Natural killer cell (primary cell): ENCODE results near the gene BTBD3. TPM values are rescaled to one million over a fixed set of nuclear protein-coding genes. Genes with fewer than 3 reads are reported as not detected.
A peak's percentile ranks its signal among the peaks of the same experiment; 100 is the strongest.

Experiments
- ATAC-seq, 3 donors: fragments of 150-1000 bp in 2 of 3; fragments of 200-7000 bp in 1 of 3; cut with Tn5 transposase; 1 replicate in 1 of 3; 2 replicates in 2 of 3; pipeline ENCODE4 v1.10.0; 2021; ENCODE audit warnings: mild to moderate bottlenecking in 2 of 3, moderate library complexity in 2 of 3
- DNase-seq, 2 donors: peaks; one replicate each; pipeline versions ENCODE4 v3.0.0 to v3.0.0-alpha.2; 2013 to 2021; ENCODE audit warnings: mixed read lengths in 1 of 2
- H3K27ac ChIP-seq: one replicate; pipeline ENCODE4 v1.5.1; 2013; ENCODE audit warnings: mild to moderate bottlenecking, low read length
- H3K27me3 ChIP-seq: one replicate; pipeline ENCODE4 v1.6.1; 2013; ENCODE audit warnings: low read length; ENCODE audit not compliant: control insufficient read depth, insufficient read depth
- H3K36me3 ChIP-seq: one replicate; pipeline ENCODE4 v1.6.1; 2013; ENCODE audit warnings: low read length; ENCODE audit not compliant: control insufficient read depth, insufficient read depth
- H3K4me1 ChIP-seq: one replicate; pipeline ENCODE4 v1.6.1; 2013; ENCODE audit warnings: low read length; ENCODE audit not compliant: control insufficient read depth, insufficient read depth
- H3K4me3 ChIP-seq: one replicate; pipeline ENCODE4 v1.5.1; 2013; ENCODE audit warnings: low read length
- H3K9me3 ChIP-seq: one replicate; pipeline ENCODE4 v1.6.1; 2013; ENCODE audit warnings: low read length; ENCODE audit not compliant: control insufficient read depth, insufficient read depth
- H3K27ac Mint-ChIP-seq, 2 donors: one replicate each; pipeline ENCODE4 v1.8.0; 2022; ENCODE audit warnings: mild to moderate bottlenecking in 2 of 2, mixed read lengths in 2 of 2, moderate library complexity in 1 of 2
- H3K27me3 Mint-ChIP-seq, 2 donors: one replicate each; pipeline ENCODE4 v1.8.0; 2022; ENCODE audit warnings: low read depth in 2 of 2, mixed read lengths in 2 of 2
- H3K36me3 Mint-ChIP-seq: one replicate; pipeline ENCODE4 v1.8.0; 2022; ENCODE audit warnings: mixed read lengths
- H3K4me1 Mint-ChIP-seq, 2 donors: one replicate each; pipeline ENCODE4 v1.8.0; 2022; ENCODE audit warnings: mixed read lengths in 2 of 2
- H3K4me3 Mint-ChIP-seq: one replicate; pipeline ENCODE4 v1.8.0; 2022; ENCODE audit warnings: mild to moderate bottlenecking, moderate library complexity, mixed read lengths
- H3K9me3 Mint-ChIP-seq, 2 donors: one replicate each; pipeline ENCODE4 v1.8.0; 2022; ENCODE audit warnings: mixed read lengths in 2 of 2
- WGBS: methylation state at CpG from one replicate; pipeline ENCODE4 v1.1.7; 2013; ENCODE audit warnings: missing lambda C conversion rate; ENCODE audit not compliant: insufficient coverage; 5-methylcytosine and 5-hydroxymethylcytosine counted together
- intact Hi-C: fragments of 100-400 bp; cut with micrococcal nuclease; formaldehyde crosslinking; loops from one replicate; pipeline ENCODE4 v1.14.2; 2022
- total RNA-seq, 4 donors: library from RNA; stranded (reverse); fragments of 120-200 nt in 1 of 4; gene quantifications; one replicate each; pipeline versions ENCODE4 v1.2.3 to v1.2.4, GENCODE V29; 2013 to 2022
- TF ChIP-seq, protein P1 (sequence below): fragments of 200-600 bp; IDR thresholded peaks from one replicate; pipeline ENCODE4 v1.8.0; 2022; ENCODE audit warnings: antibody characterized with exemption

The BTBD3 gene
- total RNA-seq, 3 donors from 2014 or later (not counting 1 experiment from before 2014, with no cell fraction given) = 2.2 to 5.3 (median 3.8) TPM

DNA sequence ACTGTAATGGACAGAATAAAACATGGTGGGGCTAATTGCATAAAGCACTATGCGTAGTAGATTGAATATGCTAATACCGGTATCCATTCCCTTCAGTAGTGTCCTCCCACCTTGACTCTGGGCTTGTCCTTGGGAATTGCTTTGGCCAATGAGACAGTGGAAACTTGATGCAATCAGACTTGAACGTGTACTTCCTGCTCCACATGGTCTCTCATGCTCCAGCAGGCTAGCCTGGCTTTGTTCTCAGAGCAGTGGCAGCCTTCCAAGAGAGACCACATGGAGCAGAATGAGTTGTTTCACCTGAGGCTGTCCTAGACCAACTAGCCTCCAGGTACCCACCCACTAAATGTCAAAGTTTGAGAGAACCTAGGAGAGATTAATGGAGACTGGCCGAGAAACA lies 37.0 kb upstream of the BTBD3 start:
- H3K27me3 ChIP-seq = no peaks in the 10 kb centered on the region
- 93% methylated on average over 3 of the region's 4 CpGs for WGBS
- H3K27ac ChIP-seq = no peak overlapping the region
- DNase-seq (no peak), ATAC-seq (no peak)
- no peak overlapping the region for H3K4me3 ChIP-seq
- Mint-ChIP-seq H3K9me3 (peaks cover 0 to 2% of the 10 kb centered on the region in 2 donors), H3K27ac (no peak overlapping the region), H3K27me3 (peaks cover 0 to 13% of the 10 kb centered on the region in 2 donors), H3K4me3 (no peak overlapping the region), H3K36me3 (no peaks in the 10 kb centered on the region), H3K4me1 (no peaks in the 10 kb centered on the region)
- H3K36me3 ChIP-seq = no peaks in the 10 kb centered on the region
- H3K9me3 ChIP-seq = no peaks in the 10 kb centered on the region
- TF ChIP-seq, protein P1, sequence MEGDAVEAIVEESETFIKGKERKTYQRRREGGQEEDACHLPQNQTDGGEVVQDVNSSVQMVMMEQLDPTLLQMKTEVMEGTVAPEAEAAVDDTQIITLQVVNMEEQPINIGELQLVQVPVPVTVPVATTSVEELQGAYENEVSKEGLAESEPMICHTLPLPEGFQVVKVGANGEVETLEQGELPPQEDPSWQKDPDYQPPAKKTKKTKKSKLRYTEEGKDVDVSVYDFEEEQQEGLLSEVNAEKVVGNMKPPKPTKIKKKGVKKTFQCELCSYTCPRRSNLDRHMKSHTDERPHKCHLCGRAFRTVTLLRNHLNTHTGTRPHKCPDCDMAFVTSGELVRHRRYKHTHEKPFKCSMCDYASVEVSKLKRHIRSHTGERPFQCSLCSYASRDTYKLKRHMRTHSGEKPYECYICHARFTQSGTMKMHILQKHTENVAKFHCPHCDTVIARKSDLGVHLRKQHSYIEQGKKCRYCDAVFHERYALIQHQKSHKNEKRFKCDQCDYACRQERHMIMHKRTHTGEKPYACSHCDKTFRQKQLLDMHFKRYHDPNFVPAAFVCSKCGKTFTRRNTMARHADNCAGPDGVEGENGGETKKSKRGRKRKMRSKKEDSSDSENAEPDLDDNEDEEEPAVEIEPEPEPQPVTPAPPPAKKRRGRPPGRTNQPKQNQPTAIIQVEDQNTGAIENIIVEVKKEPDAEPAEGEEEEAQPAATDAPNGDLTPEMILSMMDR = no peak
- intact Hi-C loops = no loop called here
- H3K4me1 ChIP-seq = no peaks in the 10 kb centered on the region

DNA sequence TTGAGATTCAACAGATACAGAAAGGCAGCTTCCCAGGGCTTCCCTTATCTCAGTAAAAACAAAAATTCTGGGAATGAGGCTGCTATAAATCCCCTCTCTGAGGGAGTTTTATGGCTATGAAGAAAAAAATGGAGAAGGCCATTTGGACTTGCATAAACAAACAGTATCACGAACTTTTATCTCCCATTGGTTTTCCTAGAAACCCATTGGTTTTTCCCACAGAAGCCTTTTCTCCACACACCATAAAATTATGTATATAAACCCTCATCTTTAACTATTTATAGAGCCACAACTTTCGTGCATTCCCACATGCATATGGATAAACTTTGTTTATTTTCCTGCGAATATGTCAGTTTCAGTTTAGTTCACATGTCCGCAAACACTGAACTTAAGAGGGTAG lies 36.2 kb upstream of the BTBD3 start:
- 89% methylated on average over 4 of the region's 4 CpGs for WGBS
- Mint-ChIP-seq H3K4me1 (no peaks in the 10 kb centered on the region), H3K27ac (no peak overlapping the region), H3K4me3 (no peak overlapping the region), H3K9me3 (no peaks in the 10 kb centered on the region), H3K27me3 (peaks cover 0 to 15% of the 10 kb centered on the region in 2 donors), H3K36me3 (no peaks in the 10 kb centered on the region)
- DNase-seq = no peak
- Histone ChIP-seq H3K4me1 (no peaks in the 10 kb centered on the region), H3K36me3 (no peaks in the 10 kb centered on the region), H3K27ac (no peak overlapping the region), H3K9me3 (no peaks in the 10 kb centered on the region), H3K4me3 (no peak overlapping the region), H3K27me3 (no peaks in the 10 kb centered on the region)
- TF ChIP-seq, protein P1 = no peak
- ATAC-seq = no peak
- intact Hi-C loops = no loop called here

DNA sequence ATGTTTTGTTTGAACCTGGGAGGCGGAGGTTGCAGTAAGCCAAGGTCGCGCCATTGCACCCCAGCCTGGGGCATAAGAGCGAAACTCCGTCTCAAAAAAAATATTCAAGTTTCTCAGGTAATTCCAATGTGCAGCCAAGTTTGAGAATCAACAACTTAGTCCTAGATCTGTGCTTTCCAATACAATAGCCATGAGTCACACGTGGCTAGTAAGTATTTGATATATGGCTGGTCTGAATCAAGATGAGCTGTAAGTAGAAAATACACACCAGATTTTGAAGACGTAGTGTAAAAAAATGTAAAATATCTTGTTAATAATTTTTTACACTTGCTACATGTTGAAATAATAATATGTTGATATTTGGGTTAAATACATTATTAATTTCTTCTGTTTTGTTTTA lies 35.0 kb upstream of the BTBD3 start:
- intact Hi-C loops = no loop called here
- H3K36me3 ChIP-seq = no peaks in the 10 kb centered on the region
- no peak overlapping the region for H3K27ac ChIP-seq
- Mint-ChIP-seq H3K4me3 (no peak overlapping the region), H3K36me3 (no peaks in the 10 kb centered on the region), H3K27ac (no peak overlapping the region), H3K9me3 (no peaks in the 10 kb centered on the region), H3K27me3 (peaks cover 6 to 27% of the 10 kb centered on the region in 2 donors), H3K4me1 (no peaks in the 10 kb centered on the region)
- no peaks in the 10 kb centered on the region for H3K9me3 ChIP-seq
- TF ChIP-seq, protein P1 = no peak
- no peak for ATAC-seq
- DNase-seq = no peak
- WGBS = 94% methylated on average over 6 of the region's 7 CpGs
- no peak overlapping the region for H3K4me3 ChIP-seq
- no peaks in the 10 kb centered on the region for H3K27me3 ChIP-seq
- no peaks in the 10 kb centered on the region for H3K4me1 ChIP-seq

DNA sequence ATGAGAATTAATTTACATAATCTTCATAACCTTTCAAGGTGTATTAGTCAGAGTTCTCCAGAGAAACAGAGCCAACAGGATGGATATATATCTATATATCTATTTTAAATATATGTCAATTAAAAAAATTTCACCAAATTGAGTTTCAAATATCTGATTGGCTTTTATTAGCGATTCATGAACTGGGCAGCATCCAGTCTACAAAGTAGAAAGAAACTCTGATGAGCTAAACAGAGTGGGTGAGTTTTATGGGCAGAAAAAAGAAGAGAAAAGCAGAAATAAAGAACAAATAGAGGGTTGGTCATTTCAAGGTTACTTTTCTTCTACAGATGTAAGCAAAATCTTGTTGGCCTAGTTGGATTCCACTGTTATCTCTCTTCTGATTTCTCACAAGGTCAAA lies 29.0 kb upstream of the BTBD3 start:
- no peaks in the 10 kb centered on the region for H3K9me3 Mint-ChIP-seq
- no peaks in the 10 kb centered on the region for H3K36me3 ChIP-seq
- peaks cover 16 to 37% of the 10 kb centered on the region in 2 donors for H3K27me3 Mint-ChIP-seq
- TF ChIP-seq, protein P1 = no peak
- whole genome bisulfite sequencing = 79% methylated on average over 1 of the region's 1 CpG
- H3K9me3 ChIP-seq = no peaks in the 10 kb centered on the region
- DNase-seq = no peak
- no peak for ATAC-seq
- H3K4me1 Mint-ChIP-seq = peaks cover 20% of the 10 kb centered on the region in 2 donors
- peak overlapping the region; percentile 19 for H3K4me3 Mint-ChIP-seq
- intact Hi-C loops = no loop called here
- no peak overlapping the region for H3K4me3 ChIP-seq
- no peak overlapping the region for H3K27ac ChIP-seq
- peaks cover 12% of the 10 kb centered on the region for H3K4me1 ChIP-seq
- no peaks in the 10 kb centered on the region for H3K36me3 Mint-ChIP-seq
- no peak overlapping the region for H3K27ac Mint-ChIP-seq
- H3K27me3 ChIP-seq = no peaks in the 10 kb centered on the region
